ENCODE measurements around the gene NSF.
"Not testable (repeated sequence)": the region's sequence is repeated elsewhere in the genome, so short reads cannot be mapped to it uniquely, and the experiment has no call there.

NSF gene

GRCh38 chr17:46756861-46757260, 166.4 kb downstream of the NSF start:
- H3K9me3 ChIP-seq (ENCODE audit: control insufficient read depth, low read length) = no peaks in the 10 kb centered on the region
- H3K27ac ChIP-seq (ENCODE audit: low read depth, low read length, severe bottlenecking) = no peak overlapping the region
- H3K36me3 ChIP-seq (ENCODE audit: control insufficient read depth, insufficient read depth, low read length) = peaks cover 45% of the 10 kb centered on the region
- no peak overlapping the region for H3K4me3 ChIP-seq (ENCODE audit: extremely low read depth, insufficient read depth, low read length, poor library complexity, severe bottlenecking)
- 89 to 100% methylated on average over 1 of the region's 2 CpGs for WGBS, 2 experiments (ENCODE audit: insufficient coverage in 2 of 2)
- H3K4me1 ChIP-seq (ENCODE audit: control insufficient read depth, insufficient read depth, low read length, poor library complexity, severe bottlenecking) = no peaks in the 10 kb centered on the region

GRCh38 chr17:46757588-46757987, 167.1 kb downstream of the NSF start:
- H3K4me3 ChIP-seq (ENCODE audit: extremely low read depth, insufficient read depth, low read length, poor library complexity, severe bottlenecking); H3K4me1 ChIP-seq (ENCODE audit: control insufficient read depth, insufficient read depth, low read length, poor library complexity, severe bottlenecking); H3K27ac ChIP-seq (ENCODE audit: low read depth, low read length, severe bottlenecking); H3K9me3 ChIP-seq (ENCODE audit: control insufficient read depth, low read length): not testable (repeated sequence)
- 86 to 96% methylated on average over 3 to 4 of the region's 4 CpGs for WGBS, 2 experiments (ENCODE audit: insufficient coverage in 2 of 2)
- H3K36me3 ChIP-seq (ENCODE audit: control insufficient read depth, insufficient read depth, low read length) = peaks cover 41% of the 10 kb centered on the region

GRCh38 chr17:46758614-46759013, 168.1 kb downstream of the NSF start:
- 91 to 94% methylated on average over 5 of the region's 5 CpGs for WGBS, 2 experiments (ENCODE audit: insufficient coverage in 2 of 2)
- no peaks in the 10 kb centered on the region for H3K9me3 ChIP-seq (ENCODE audit: control insufficient read depth, low read length)
- peaks cover 51% of the 10 kb centered on the region for H3K36me3 ChIP-seq (ENCODE audit: control insufficient read depth, insufficient read depth, low read length)
- peaks cover 8% of the 10 kb centered on the region for H3K4me1 ChIP-seq (ENCODE audit: control insufficient read depth, insufficient read depth, low read length, poor library complexity, severe bottlenecking)
- no peak overlapping the region for H3K27ac ChIP-seq (ENCODE audit: low read depth, low read length, severe bottlenecking)
- H3K4me3 ChIP-seq (ENCODE audit: extremely low read depth, insufficient read depth, low read length, poor library complexity, severe bottlenecking) = no peak overlapping the region

GRCh38 chr17:46759141-46759540, 168.7 kb downstream of the NSF start:
- Histone ChIP-seq H3K4me1 (ENCODE audit: control insufficient read depth, insufficient read depth, low read length, poor library complexity, severe bottlenecking) (peaks cover 13% of the 10 kb centered on the region), H3K36me3 (ENCODE audit: control insufficient read depth, insufficient read depth, low read length) (peaks cover 52% of the 10 kb centered on the region), H3K4me3 (ENCODE audit: extremely low read depth, insufficient read depth, low read length, poor library complexity, severe bottlenecking) (no peak overlapping the region), H3K27ac (ENCODE audit: low read depth, low read length, severe bottlenecking) (no peak overlapping the region), H3K9me3 (ENCODE audit: control insufficient read depth, low read length) (no peaks in the 10 kb centered on the region)
- 97 to 98% methylated on average over 8 to 9 of the region's 9 CpGs for WGBS, 2 experiments (ENCODE audit: insufficient coverage in 2 of 2)

- WGBS, 2 experiments (ENCODE audit: insufficient coverage in 2 of 2) = 60 to 100% methylated on average over 1 to 3 of the region's 3 CpGs
- Histone ChIP-seq H3K4me3 (ENCODE audit: extremely low read depth, insufficient read depth, low read length, poor library complexity, severe bottlenecking) (no peak overlapping the region), H3K36me3 (ENCODE audit: control insufficient read depth, insufficient read depth, low read length) (peaks cover 45% of the 10 kb centered on the region), H3K9me3 (ENCODE audit: control insufficient read depth, low read length) (no peaks in the 10 kb centered on the region), H3K4me1 (ENCODE audit: control insufficient read depth, insufficient read depth, low read length, poor library complexity, severe bottlenecking) (peaks cover 35% of the 10 kb centered on the region), H3K27ac (ENCODE audit: low read depth, low read length, severe bottlenecking) (no peak overlapping the region)
Measured at GRCh38 chr17:46763416-46763815, 172.9 kb downstream of the NSF start.

- WGBS, 2 experiments (ENCODE audit: insufficient coverage in 2 of 2) = 91 to 100% methylated on average over 3 to 4 of the region's 12 CpGs
- Histone ChIP-seq H3K27ac (ENCODE audit: low read depth, low read length, severe bottlenecking) (no peak overlapping the region), H3K4me1 (ENCODE audit: control insufficient read depth, insufficient read depth, low read length, poor library complexity, severe bottlenecking) (peaks cover 35% of the 10 kb centered on the region), H3K4me3 (ENCODE audit: extremely low read depth, insufficient read depth, low read length, poor library complexity, severe bottlenecking) (no peak overlapping the region), H3K36me3 (ENCODE audit: control insufficient read depth, insufficient read depth, low read length) (peaks cover 50% of the 10 kb centered on the region), H3K9me3 (ENCODE audit: control insufficient read depth, low read length) (no peaks in the 10 kb centered on the region)
Measured at GRCh38 chr17:46764000-46764708, 173.7 kb downstream of the NSF start.

GRCh38 chr17:46764709-46765401, 174.4 kb downstream of the NSF start:
- 81 to 87% methylated on average over 10 to 13 of the region's 13 CpGs for WGBS, 2 experiments (ENCODE audit: insufficient coverage in 2 of 2)
- Histone ChIP-seq H3K36me3 (ENCODE audit: control insufficient read depth, insufficient read depth, low read length) (peaks cover 54% of the 10 kb centered on the region), H3K9me3 (ENCODE audit: control insufficient read depth, low read length) (no peaks in the 10 kb centered on the region), H3K4me3 (ENCODE audit: extremely low read depth, insufficient read depth, low read length, poor library complexity, severe bottlenecking) (no peak overlapping the region), H3K4me1 (ENCODE audit: control insufficient read depth, insufficient read depth, low read length, poor library complexity, severe bottlenecking) (peaks cover 41% of the 10 kb centered on the region), H3K27ac (ENCODE audit: low read depth, low read length, severe bottlenecking) (peak overlapping the region; percentile 6)

GRCh38 chr17:46765453-46765852, 175.0 kb downstream of the NSF start:
- WGBS, 2 experiments (ENCODE audit: insufficient coverage in 2 of 2) = 89 to 92% methylated on average over 10 to 12 of the region's 12 CpGs
- Histone ChIP-seq H3K4me3 (ENCODE audit: extremely low read depth, insufficient read depth, low read length, poor library complexity, severe bottlenecking) (no peak overlapping the region), H3K4me1 (ENCODE audit: control insufficient read depth, insufficient read depth, low read length, poor library complexity, severe bottlenecking) (peaks cover 47% of the 10 kb centered on the region), H3K36me3 (ENCODE audit: control insufficient read depth, insufficient read depth, low read length) (peaks cover 50% of the 10 kb centered on the region), H3K9me3 (ENCODE audit: control insufficient read depth, low read length) (no peaks in the 10 kb centered on the region), H3K27ac (ENCODE audit: low read depth, low read length, severe bottlenecking) (peak overlapping the region; percentile 6)

GRCh38 chr17:46766493-46767491, 176.3 kb downstream of the NSF start:
- Histone ChIP-seq H3K9me3 (ENCODE audit: control insufficient read depth, low read length) (no peaks in the 10 kb centered on the region), H3K36me3 (ENCODE audit: control insufficient read depth, insufficient read depth, low read length) (peaks cover 38% of the 10 kb centered on the region), H3K4me1 (ENCODE audit: control insufficient read depth, insufficient read depth, low read length, poor library complexity, severe bottlenecking) (peaks cover 50% of the 10 kb centered on the region), H3K4me3 (ENCODE audit: extremely low read depth, insufficient read depth, low read length, poor library complexity, severe bottlenecking) (no peak overlapping the region), H3K27ac (ENCODE audit: low read depth, low read length, severe bottlenecking) (no peak overlapping the region)
- WGBS, 2 experiments (ENCODE audit: insufficient coverage in 2 of 2) = 94 to 97% methylated on average over 17 of the region's 21 CpGs

GRCh38 chr17:46768540-46768870, 178.0 kb downstream of the NSF start:
- Histone ChIP-seq H3K27ac (ENCODE audit: low read depth, low read length, severe bottlenecking) (no peak overlapping the region), H3K4me1 (ENCODE audit: control insufficient read depth, insufficient read depth, low read length, poor library complexity, severe bottlenecking) (peaks cover 46% of the 10 kb centered on the region), H3K4me3 (ENCODE audit: extremely low read depth, insufficient read depth, low read length, poor library complexity, severe bottlenecking) (no peak overlapping the region), H3K9me3 (ENCODE audit: control insufficient read depth, low read length) (no peaks in the 10 kb centered on the region), H3K36me3 (ENCODE audit: control insufficient read depth, insufficient read depth, low read length) (peaks cover 25% of the 10 kb centered on the region)
- WGBS, 2 experiments (ENCODE audit: insufficient coverage in 2 of 2) = 95 to 98% methylated on average over 13 to 14 of the region's 15 CpGs
